ENCODE data around the gene UROC1. TPM values are rescaled to one million over a fixed set of nuclear protein-coding genes. Genes with fewer than 3 reads are reported as not detected.

UROC1 gene
- total RNA-seq, 1 experiment from 2014 or later = not detected

DNA sequence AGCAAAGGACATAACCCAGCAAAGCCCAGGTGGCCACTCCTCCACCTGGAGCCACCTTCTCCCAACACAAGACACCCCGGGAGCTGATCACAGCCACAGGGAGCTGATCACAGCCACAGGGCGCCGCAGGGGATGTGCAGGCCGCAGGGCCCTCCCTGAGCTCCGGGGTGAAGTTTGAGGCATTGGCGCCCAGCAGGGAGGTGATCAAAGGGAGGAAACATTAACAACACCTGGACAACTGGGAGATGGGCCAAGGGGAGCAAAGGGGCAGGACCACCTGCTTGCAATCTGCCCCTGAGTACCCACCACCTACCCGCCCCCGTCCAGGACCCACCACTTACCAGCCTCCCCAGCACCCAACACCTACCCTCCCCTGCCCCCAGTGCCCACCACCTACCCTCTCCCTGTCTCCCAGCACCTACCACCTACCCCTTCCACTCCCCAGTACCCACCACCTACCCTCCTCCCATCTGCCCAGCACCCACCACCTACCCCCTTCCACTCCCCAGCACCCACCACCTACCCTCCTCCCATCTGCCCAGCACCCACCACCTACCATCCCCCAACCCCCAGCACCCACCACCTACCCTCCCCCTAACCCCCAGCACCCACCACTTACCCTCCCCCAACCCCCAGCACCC lies 2.4 kb downstream of the UROC1 start:
- no peaks in the 10 kb centered on the region for H3K36me3 ChIP-seq (ENCODE audit: control insufficient read depth in 1 of 2, insufficient read depth in 2 of 2, low read length in 2 of 2)
- no peak overlapping the region for H3K27ac ChIP-seq (ENCODE audit: low read depth, low read length)
- no peak overlapping the region for H3K4me2 ChIP-seq (ENCODE audit: low read length)
- no peaks in the 10 kb centered on the region; a peak in 1 of 4 replicates for H3K4me1 ChIP-seq (ENCODE audit: control insufficient read depth in 1 of 2, insufficient read depth in 2 of 2, low read length in 2 of 2)
- RAD21 ChIA-PET (ENCODE audit: low non-redundant PET in 1 of 2, low total read pairs in 2 of 2, uncharacterized antibody in 2 of 2, unreplicated experiment in 2 of 2) = no interaction called here
- intact Hi-C loops (cut with micrococcal nuclease) = no loop called here
- H4K20me1 ChIP-seq (ENCODE audit: insufficient read depth) = no peaks in the 10 kb centered on the region
- no peaks in the 10 kb centered on the region for H3K79me2 ChIP-seq (ENCODE audit: insufficient read depth, low read length)
- H3K27me3 ChIP-seq (ENCODE audit: insufficient read depth, low read length) = no peaks in the 10 kb centered on the region
- H3K9me2 ChIP-seq (ENCODE audit: insufficient read depth) = no peaks in the 10 kb centered on the region
- H3K9ac ChIP-seq (ENCODE audit: low read length) = no peak overlapping the region
- H3K9me3 ChIP-seq (ENCODE audit: control insufficient read depth in 1 of 2, insufficient read depth in 1 of 2, low read depth in 1 of 2, low read length in 2 of 2) = no peaks in the 10 kb centered on the region
- CTCF ChIA-PET = no interaction called here
- H3K4me3 ChIP-seq (replicated peaks in 1 of 2; ENCODE audit: low read depth in 1 of 2, low read length in 2 of 2) = no peak overlapping the region
- no TSS peak for BruUV-seq (replicated peaks)
- no peak for DNase-seq (ENCODE audit: low read depth, low spot score)
- POLR2A ChIA-PET = no interaction called here
- no peak for ATAC-seq
- TF ChIP-seq RAD21 (IDR thresholded peaks at IDR 0.05; ENCODE audit: low read depth) (no peak), ZFX (IDR thresholded peaks at IDR 0.05) (no peak), SIN3A (IDR thresholded peaks at IDR 0.05; ENCODE audit: low read depth) (no peak), EZH2phosphoT487 (IDR thresholded peaks at IDR 0.05; ENCODE audit: borderline replicate concordance) (no peak), CTCF (IDR thresholded peaks at IDR 0.05 in 2 of 3, conservative IDR thresholded peaks at IDR 0.05 in 1 of 3; ENCODE audit: borderline replicate concordance in 1 of 3, insufficient read depth in 1 of 3, low read depth in 2 of 3, low read length in 2 of 3) (no peak), CBX3 (IDR thresholded peaks at IDR 0.05; ENCODE audit: low read depth) (no peak), ELF1 (IDR thresholded peaks at IDR 0.05; ENCODE audit: borderline replicate concordance, low read depth) (no peak), MAX (IDR thresholded peaks at IDR 0.05) (no peak), FOSL1 (IDR thresholded peaks at IDR 0.05; ENCODE audit: low read depth) (no peak), ATF3 (IDR thresholded peaks at IDR 0.05) (no peak), TCF7L2 (IDR thresholded peaks at IDR 0.05; ENCODE audit: borderline replicate concordance, extremely low read depth, insufficient read depth, insufficient read length) (no peak)
- H2AFZ ChIP-seq (ENCODE audit: low read depth, low read length, poor library complexity, severe bottlenecking) = no peak overlapping the region

Measured in HCT116 (cell line).